ENCODE results near the gene TCIRG1. TPM values are rescaled to one million over a fixed set of nuclear protein-coding genes. Genes with fewer than 3 reads are reported as not detected.

Gene TCIRG1
- total RNA-seq, 1 donor, result 134 TPM

DNA sequence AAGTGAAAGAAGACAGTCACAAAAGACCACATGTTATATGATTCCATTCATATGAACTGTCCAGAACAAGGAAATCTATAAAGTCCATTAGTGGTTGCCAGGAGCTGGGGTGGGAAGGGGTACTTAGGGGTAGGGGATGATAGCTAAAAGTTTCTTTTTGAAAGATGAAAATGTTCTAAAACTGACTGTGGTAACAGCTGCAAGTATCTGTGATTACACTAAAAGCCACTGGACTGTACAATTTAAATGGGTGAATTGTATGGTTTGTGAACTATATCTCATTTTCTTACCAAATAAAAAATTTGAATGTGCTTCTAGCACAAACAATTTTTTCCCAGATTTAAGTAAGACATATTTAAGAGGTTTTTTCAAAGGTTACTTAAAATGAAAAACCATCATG lies 60.2 kb downstream of the TCIRG1 start:
- TF ChIP-seq, protein P1, sequence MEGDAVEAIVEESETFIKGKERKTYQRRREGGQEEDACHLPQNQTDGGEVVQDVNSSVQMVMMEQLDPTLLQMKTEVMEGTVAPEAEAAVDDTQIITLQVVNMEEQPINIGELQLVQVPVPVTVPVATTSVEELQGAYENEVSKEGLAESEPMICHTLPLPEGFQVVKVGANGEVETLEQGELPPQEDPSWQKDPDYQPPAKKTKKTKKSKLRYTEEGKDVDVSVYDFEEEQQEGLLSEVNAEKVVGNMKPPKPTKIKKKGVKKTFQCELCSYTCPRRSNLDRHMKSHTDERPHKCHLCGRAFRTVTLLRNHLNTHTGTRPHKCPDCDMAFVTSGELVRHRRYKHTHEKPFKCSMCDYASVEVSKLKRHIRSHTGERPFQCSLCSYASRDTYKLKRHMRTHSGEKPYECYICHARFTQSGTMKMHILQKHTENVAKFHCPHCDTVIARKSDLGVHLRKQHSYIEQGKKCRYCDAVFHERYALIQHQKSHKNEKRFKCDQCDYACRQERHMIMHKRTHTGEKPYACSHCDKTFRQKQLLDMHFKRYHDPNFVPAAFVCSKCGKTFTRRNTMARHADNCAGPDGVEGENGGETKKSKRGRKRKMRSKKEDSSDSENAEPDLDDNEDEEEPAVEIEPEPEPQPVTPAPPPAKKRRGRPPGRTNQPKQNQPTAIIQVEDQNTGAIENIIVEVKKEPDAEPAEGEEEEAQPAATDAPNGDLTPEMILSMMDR (IDR thresholded peaks at IDR 0.05; ENCODE audit: insufficient read depth, low read depth, low read length), result no peak
- no peak for DNase-seq (ENCODE audit: low read depth)
- no peak overlapping the region for H3K4me3 ChIP-seq (ENCODE audit: low read depth, low read length)

DNA sequence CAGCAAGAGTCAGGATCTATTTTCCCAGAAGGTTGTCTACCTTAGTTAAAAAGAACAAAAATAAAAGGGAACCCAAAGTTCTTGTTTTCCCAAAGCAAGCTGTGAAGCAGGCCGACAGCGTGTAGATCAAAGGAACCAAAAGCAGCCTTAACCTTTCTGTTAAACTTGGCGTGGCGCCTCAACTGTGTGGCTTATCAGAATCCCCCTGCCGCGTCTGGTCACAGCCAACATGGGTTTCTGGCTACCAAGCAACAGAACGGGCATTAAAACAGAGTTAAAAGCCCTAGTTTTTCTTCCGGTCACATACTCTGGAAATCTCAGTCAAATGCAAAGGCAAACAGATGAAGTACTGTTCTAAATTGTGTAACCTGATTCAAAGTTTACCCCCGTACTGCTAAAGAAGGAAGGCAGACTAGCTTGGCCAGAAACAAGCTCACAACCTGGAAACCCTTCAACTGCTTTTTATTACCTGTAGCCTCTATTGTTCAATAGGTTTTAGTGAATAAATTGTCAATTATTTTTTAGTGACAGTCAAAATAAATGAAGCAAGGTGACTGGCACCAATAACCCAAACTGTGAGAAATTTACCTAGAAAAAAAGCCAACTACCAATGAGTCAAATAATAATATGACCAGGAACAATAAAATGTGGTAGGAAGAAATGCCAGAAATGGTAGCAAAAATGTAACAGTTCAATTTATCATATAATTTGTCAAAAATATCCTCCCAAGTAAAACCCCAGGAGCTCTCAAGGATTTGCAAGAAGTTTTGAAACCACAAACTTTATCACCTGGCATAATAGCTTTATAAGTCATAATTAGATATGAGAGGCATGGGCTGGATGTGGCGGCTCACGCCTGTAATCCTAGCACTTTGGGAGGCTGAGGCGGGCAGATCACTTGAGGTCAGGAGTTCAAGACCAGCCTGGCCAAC lies 60.9 kb downstream of the TCIRG1 start:
- DNase-seq (ENCODE audit: low read depth), result peak; percentile 46
- TF ChIP-seq, protein P1 (IDR thresholded peaks at IDR 0.05; ENCODE audit: insufficient read depth, low read depth, low read length), result no peak
- H3K4me3 ChIP-seq (ENCODE audit: low read depth, low read length), result no peak overlapping the region

Small RNA genes within 50 kb of the gene (small RNA-seq; reads per million reads assigned to genes)
- gene MIR6753, result not detected

Other genes with a start within 250 kb of the TCIRG1 start
- gene UNC93B1, start 34.9 kb upstream of the TCIRG1 start, total RNA-seq, result 14.7 and 17.7 TPM in 2 replicates
- 20.7 and 27.1 TPM in 2 replicates for gene ALDH3B1, start 28.7 kb upstream of the TCIRG1 start, total RNA-seq
- gene NDUFS8, start 8.3 kb upstream of the TCIRG1 start, total RNA-seq, result 85.9 and 128 TPM in 2 replicates
- gene CHKA, start 82.4 kb downstream of the TCIRG1 start, total RNA-seq, result 10.8 and 11.9 TPM in 2 replicates
- 20.0 and 29.4 TPM in 2 replicates for gene KMT5B, start 174.3 kb downstream of the TCIRG1 start, total RNA-seq
- 50.1 and 64.4 TPM in 2 replicates for gene C11orf24, start 232.9 kb downstream of the TCIRG1 start, total RNA-seq